Left lung (tissue), 10 donors: ENCODE measurements around the gene YDJC. TPM values are rescaled to one million over a fixed set of nuclear protein-coding genes. Genes with fewer than 3 reads are reported as not detected.

ENCODE experiments used
- ATAC-seq: fragments of 200-7000 bp; cut with Tn5 transposase; one replicate; pipeline ENCODE4 v1.9.1; 2020; ENCODE audit warnings: moderate library complexity
- DNase-seq, 4 donors: peaks; one replicate each; pipeline ENCODE4 v3.0.0-alpha.2; 2013 to 2020
- H3K27ac ChIP-seq, 2 donors: fragments of 200-600 bp; sonication (generic) in 1 of 2; one replicate each; pipeline versions ENCODE4 v1.5.0 to v1.8.0; 2020 to 2021
- H3K27me3 ChIP-seq, 2 donors: fragments of 200-600 bp; sonication (generic) in 1 of 2; one replicate each; pipeline versions ENCODE4 v1.5.0 to v1.8.0; 2020 to 2021
- H3K36me3 ChIP-seq, 2 donors: fragments of 200-600 bp; sonication (generic) in 1 of 2; one replicate each; pipeline versions ENCODE4 v1.5.0 to v1.8.0; 2020 to 2021
- H3K4me1 ChIP-seq, 2 donors: fragments of 200-600 bp; one replicate each; pipeline ENCODE4 v1.8.0; 2021
- H3K4me3 ChIP-seq, 2 donors: fragments of 200-600 bp; sonication (generic) in 1 of 2; one replicate each; pipeline versions ENCODE4 v1.5.0 to v1.8.0; 2020 to 2021; ENCODE audit warnings: mild to moderate bottlenecking in 1 of 2
- H3K9me3 ChIP-seq, 2 donors: fragments of 200-600 bp; sonication (generic) in 1 of 2; one replicate each; pipeline versions ENCODE4 v1.5.0 to v1.8.0; 2020 to 2021
- CTCF ChIP-seq, 2 donors: fragments of 200-600 bp; sonication (generic) in 1 of 2; IDR thresholded peaks; one replicate each; pipeline versions ENCODE4 v1.5.0 to v1.8.0; 2021; ENCODE audit warnings: antibody characterized with exemption in 2 of 2
- intact Hi-C, 2 donors: fragments of 100-400 bp; cut with DNase I; formaldehyde crosslinking; loops; one replicate each; pipeline versions ENCODE4 v1.11.2 to v1.14.2; 2022
- polyA plus RNA-seq, 6 donors: library from polyadenylated mRNA; unstranded; fragments of 120-200 nt; gene quantifications; one replicate each; pipeline ENCODE4 v1.2.1, GENCODE V29; 2013; ENCODE audit not compliant: insufficient read length in 6 of 6
- total RNA-seq, 2 donors: library from RNA; stranded (reverse); fragmentation: NEBNext Ultra II Directional; extraction: Animal tissue kit (Norgen Biotek cat#: 25700); gene quantifications; one replicate each; pipeline ENCODE4 v1.2.1, GENCODE V29; 2021
- donor health status: DM: no; HTN: yes; CAD: no.
- donor health status: DM: no; HTN: no; CAD: no.

YDJC gene
- total and polyA plus RNA-seq, 8 donors: 6.2 to 17.2 (median 10.6) TPM

- no peak for TF ChIP-seq CTCF (IDR thresholded peaks at IDR 0.05)
- peaks cover 0 to 48% of the 10 kb centered on the region in 2 donors for H3K36me3 ChIP-seq
- ATAC-seq (no peak), DNase-seq (no peak)
- H3K4me1 ChIP-seq: peaks cover 7 to 39% of the 10 kb centered on the region in 2 donors
- H3K9me3 ChIP-seq: no peaks in the 10 kb centered on the region
- intact Hi-C loops: no loop called here
- H3K27me3 ChIP-seq: no peaks in the 10 kb centered on the region
- H3K27ac ChIP-seq: no peak overlapping the region
- peak overlapping the region in 1 of 2 donors; percentile 83 for H3K4me3 ChIP-seq
These were observed 13.9 kb upstream of the YDJC start for GRCh38 chr22:21643533-21644357.

DNA sequence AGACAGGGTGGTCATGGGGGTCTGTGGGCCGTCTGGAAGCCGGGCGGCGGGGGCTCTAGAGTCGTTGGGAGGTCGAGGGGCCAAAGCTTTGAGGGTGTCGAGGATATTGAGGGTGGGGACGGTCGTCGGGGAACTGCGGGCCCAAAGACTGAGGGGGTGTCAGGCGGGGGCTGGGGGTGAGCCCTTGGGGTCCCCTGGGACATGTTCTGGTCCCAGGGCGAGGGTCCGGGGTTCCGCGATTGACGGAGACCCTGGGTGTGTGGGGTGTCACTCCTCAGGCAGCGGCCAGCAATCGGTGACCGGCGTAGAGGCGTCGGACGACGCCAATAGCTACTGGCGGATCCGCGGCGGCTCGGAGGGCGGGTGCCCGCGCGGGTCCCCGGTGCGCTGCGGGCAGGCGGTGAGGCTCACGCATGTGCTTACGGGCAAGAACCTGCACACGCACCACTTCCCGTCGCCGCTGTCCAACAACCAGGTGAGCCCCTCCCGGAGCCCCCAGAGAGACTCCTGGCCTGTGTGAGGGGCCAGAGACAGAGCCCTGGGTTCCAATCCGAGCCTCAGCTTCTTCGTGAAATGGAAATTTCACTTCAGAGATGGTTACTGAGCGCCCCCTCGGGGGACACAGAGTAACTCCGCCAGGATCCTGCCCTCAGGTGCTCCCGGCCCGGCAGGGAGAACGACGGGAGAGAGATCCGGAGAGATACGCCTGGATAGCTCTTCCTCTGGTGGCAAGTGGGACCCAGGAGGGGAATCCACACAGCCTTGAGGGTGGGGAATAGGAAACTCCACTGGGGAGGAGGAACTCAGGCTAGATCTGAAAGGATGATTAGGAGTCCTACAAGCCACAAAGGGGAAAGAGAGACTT, 13.0 kb upstream of the YDJC start:
- Histone ChIP-seq H3K4me1 (peaks cover 7 to 39% of the 10 kb centered on the region in 2 donors), H3K36me3 (peaks cover 0 to 42% of the 10 kb centered on the region in 2 donors), H3K9me3 (no peaks in the 10 kb centered on the region), H3K4me3 (peak overlapping the region; percentile 69 to 83), H3K27me3 (no peaks in the 10 kb centered on the region), H3K27ac (peak overlapping the region in 1 of 2 donors; percentile 81)
- ATAC-seq: peak; percentile 20
- intact Hi-C loops: no loop called here
- DNase-seq: peak in 1 of 4 donors; percentile 87
- TF ChIP-seq CTCF (IDR thresholded peaks at IDR 0.05): peak; percentile 51 to 54

GRCh38 chr22:21641789-21642583, 12.2 kb upstream of the YDJC start, which contains the start of gene SDF2L1:
Gene SDF2L1, plus strand, starts transcription at chr22:21642302. Its CDS starts 35 bp downstream, at chr22:21642337.
- no peaks in the 10 kb centered on the region for H3K9me3 ChIP-seq
- H3K4me3 ChIP-seq: peak within 1 kb of the TSS; percentile 69 to 83
- intact Hi-C loops: no loop called here
- peak within 1 kb of the TSS in 1 of 2 donors; percentile 81 for H3K27ac ChIP-seq
- peaks cover 7 to 36% of the 10 kb centered on the region in 2 donors for H3K4me1 ChIP-seq
- peaks cover 0 to 34% of the 10 kb centered on the region in 2 donors for H3K36me3 ChIP-seq
- H3K27me3 ChIP-seq: no peaks in the 10 kb centered on the region
- TF ChIP-seq CTCF (IDR thresholded peaks at IDR 0.05): no peak
- ATAC-seq (peak; percentile 97), DNase-seq (peak; percentile 96 to 99 (median 98))

- DNase-seq: no peak
- Histone ChIP-seq H3K27me3 (no peaks in the 10 kb centered on the region), H3K4me1 (peaks cover 7 to 30% of the 10 kb centered on the region in 2 donors), H3K36me3 (peaks cover 0 to 30% of the 10 kb centered on the region in 2 donors), H3K27ac (peak overlapping the region in 1 of 2 donors; percentile 81), H3K4me3 (peak overlapping the region; percentile 53 to 83), H3K9me3 (no peaks in the 10 kb centered on the region)
- intact Hi-C loops: no loop called here
- peak in 1 of 2 donors; percentile 32 for TF ChIP-seq CTCF (IDR thresholded peaks at IDR 0.05)
- ATAC-seq: peak; percentile 61
These were observed 11.6 kb upstream of the YDJC start for GRCh38 chr22:21641417-21641788.
